Activated CD4-positive, alpha-beta T cell treated with anti-CD3 and anti-CD28 coated beads for 1 hour (primary cell): Measurements from ENCODE around the gene PLBD2.

Experiments
- DNase-seq: peaks from one replicate; pipeline ENCODE4 v3.0.0-alpha.2; 2020

The PLBD2 gene

DNA sequence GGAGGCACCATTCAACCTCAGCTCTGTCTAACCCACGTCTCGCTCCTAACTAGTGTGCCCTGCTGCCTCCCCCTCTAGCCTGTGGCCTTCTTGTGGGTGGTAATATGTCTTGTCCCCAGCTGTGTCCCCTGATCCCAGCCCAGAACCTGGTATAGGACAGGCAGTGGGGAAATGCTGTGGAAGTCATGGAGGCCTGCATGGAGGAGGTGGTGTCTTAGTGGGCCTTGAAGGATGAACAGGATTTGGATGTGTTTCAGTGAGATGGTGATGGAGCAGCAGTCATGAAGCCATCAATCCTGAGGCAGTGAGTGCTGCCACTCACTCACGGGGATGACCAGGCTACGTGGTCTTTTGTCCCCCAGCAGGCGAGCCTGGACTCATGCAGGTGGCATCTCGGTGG lies 13.4 kb downstream of the PLBD2 start:
- DNase-seq, result no peak

DNA sequence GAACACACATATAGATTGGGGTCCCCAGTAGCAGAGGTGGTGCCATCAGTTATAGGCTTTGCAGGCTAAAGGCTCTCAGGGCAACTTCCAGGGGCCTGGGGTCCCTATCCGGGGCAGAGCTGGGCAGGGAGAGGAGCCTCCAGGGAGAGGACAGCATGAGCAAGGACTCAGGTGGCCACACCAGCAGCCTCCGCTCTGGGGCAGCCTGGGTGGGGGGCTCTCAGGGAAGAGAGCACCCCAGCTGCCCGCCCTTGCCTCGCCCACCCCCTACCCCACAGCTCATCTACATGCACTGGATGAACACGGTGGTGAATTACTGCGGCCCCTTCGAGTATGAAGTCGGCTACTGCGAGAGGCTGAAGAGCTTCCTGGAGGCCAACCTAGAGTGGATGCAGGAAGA lies 14.0 kb downstream of the PLBD2 start:
- DNase-seq, result no peak

DNA sequence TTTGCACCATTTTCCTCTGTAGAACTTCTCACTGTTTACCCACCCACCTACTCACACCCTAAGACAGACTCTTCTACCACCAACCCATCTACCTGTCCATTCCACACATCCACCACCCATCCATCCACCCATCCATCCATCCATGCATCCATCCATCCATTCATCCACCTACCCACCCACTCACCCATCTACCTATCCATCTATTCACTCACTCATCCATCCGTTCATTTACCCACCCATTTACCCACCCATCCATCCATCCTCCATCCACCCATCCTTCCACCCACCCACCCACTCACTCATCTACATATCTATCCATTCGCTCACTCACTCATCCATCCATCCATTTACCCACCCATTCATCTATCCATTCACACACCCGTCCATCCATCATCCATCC lies 15.1 kb downstream of the PLBD2 start:
- DNase-seq, result no peak

DNA sequence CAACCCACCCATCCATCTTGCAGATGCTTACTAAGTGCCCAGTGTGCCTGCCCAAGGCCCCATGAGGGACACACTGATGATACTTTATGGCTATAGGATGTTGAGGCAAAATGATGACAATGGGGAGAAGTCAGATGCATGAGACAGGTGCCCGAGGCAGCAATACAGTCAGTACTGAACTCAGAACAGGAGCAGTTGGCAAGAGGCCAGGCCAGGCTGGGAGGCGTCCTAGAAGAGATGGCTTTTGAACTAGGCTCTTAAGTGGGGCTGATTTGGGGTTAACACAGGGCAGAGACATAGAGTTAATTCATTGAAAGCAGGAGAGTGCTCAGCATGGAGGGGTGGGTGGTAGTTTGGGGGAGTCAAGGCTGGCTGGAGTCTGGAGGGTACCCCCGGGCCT lies 15.6 kb downstream of the PLBD2 start:
- DNase-seq, result no peak

DNA sequence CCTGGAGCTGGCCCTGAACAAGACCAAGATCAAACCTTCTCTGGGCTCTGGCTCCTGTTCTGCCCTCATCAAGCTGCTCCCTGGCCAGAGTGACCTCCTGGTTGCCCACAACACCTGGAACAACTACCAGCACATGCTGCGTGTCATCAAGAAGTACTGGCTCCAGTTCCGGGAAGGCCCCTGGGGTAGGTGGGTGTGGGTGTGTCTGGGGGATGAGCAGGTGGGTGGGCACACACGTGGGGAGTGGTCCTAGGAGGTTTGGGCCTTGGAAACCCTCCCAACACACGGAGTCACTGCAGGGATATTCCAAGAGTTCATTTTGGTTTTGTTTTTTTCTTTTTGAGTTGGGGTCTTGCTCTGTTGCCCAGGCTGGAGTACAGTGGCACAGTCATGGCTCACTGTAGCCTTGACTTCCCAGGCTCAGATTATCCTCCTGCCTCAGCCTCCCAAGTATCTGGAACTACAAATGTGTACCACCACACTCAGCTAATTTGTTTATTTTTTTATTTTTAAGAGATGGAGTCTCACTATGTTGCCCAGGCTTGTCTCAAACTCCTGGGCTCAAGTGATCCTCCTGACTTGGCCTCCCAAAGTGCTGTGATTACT lies 16.5 kb downstream of the PLBD2 start:
- no peak for DNase-seq

DNA sequence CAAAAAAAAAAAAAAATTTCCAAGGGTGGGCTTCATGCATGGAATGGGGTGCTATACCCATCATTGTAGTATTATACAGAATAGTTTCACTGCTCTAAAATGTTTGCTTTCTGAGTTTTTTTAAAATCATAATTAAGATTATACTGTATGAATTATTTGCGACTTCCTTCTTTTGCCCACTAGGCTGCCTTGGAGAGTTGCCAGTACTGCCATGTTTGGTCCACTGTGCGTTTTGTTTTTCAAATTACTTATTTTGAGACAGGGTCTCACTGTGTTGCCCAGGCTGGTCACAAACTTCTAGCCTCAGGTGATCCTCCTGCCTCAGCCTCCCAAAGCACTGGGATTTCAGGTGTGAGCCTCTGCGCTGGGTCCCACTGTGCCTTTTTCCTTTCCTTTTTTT lies 19.9 kb downstream of the PLBD2 start:
- DNase-seq, result no peak

DNA sequence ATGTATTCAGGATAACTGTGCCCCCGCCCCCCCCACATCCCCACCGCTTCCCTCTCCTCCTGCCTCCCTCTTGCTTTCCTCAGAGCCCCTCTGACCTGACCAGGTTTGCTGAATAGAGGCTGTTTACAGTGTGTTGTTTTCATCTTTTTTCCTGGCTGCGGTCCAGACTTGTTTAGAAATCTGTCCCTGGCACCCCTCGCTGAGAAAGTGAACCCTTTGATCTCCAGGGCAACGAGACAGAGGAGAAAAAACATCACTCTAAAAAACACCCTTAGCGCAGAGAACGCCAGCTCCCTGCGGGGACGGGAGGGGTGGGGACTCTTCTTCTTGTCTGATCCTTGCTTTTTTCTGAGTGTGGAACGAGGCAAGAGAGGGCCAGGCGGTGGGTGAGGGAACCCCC lies 22.8 kb downstream of the PLBD2 start:
- no peak for DNase-seq

DNA sequence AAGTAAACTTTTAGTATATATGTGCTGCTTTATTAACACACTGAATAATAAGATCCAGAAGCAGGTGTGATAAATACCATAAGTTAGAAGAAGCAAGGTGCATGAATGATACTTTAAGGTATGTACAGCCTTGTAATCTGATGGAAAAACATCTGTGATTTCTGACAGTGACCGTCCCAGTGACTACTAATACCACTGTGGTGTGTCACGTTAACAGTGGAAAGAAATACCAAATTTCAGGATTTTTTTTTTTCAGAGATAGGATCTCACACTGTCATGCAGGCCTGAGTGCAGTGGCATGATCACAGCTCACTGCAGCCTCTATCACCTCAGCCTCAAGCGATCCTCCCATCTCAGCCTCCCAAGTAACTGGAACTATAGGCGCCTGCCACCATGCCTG lies 23.8 kb downstream of the PLBD2 start:
- no peak for DNase-seq

DNA sequence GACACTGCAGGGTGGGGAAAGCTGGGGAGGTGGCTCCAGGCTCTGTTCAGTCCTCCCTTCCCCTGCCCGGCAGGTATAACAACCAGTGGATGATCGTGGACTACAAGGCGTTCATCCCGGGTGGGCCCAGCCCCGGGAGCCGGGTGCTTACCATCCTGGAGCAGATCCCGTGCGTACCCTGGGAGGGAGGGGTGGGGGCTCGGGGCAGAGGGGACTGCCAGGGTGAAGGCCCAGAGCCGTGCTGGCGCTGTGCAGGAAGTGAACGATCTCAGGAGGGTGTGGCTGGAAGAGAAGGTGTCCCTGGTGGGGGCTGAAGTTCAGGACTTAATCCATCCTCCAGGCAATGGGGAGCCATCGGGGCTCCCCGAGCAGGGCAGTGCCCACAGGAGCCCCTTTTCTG lies 26.4 kb downstream of the PLBD2 start:
- DNase-seq, result no peak

DNA sequence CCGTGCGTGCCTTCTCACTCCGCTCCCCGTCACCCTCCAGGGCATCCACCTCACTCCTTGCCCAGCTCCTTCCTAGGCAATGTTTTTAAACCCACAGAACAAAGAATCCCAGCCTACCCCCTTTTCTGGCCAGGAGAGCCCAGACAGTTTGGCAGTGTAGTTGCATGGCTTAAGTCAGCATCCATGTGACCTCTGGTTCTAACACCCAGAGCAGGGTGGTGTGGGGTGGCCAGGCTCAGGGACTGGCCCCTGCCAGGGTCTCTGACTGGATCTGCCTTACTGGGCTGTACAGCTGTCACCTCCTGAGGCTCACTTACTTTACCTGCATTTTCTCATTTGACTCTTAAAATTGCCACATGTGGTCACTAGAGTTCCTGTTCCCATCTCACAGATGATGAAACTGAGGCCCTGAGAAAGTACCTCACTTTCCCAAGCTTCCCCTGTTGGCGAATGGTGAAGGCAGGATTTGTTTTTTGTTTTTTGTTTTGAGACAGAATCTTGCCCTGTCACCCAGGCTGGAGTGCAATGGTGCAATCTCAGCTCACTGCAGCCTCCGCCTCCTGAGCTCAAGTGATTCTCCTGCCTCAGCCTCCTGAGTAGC lies 27.0 kb downstream of the PLBD2 start:
- DNase-seq, result no peak

DNA sequence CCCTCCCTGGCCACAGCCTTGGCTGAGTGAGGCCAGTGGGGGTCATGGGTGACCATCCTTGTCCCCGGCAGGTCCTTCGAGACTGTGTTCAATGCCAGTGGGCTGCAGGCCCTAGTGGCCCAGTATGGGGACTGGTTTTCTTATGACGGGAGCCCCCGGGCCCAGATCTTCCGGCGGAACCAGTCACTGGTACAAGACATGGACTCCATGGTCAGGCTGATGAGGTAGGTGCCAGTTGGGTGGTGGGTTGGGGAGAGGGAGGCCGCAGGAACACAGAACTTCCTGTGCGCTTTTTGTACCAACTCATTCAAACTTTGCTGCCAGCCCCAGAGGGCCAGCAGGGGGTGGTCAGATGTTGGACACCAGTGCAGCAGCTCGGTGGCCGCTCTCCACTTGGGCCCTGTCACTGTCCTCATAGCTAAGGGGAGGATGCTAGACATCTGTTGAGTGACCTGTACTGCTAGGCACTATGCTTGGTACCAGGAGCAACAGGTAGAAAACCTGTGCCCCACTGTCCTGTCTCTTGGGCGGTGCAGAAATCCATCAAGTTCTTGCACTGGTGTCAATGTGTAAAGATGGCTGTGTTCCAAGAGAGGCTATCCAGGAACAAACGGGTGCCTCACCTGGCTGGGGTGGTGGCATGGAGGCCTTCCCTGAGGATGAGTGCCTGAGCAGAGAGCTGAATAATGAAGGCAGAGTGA lies 28.6 kb downstream of the PLBD2 start:
- DNase-seq, result no peak

DNA sequence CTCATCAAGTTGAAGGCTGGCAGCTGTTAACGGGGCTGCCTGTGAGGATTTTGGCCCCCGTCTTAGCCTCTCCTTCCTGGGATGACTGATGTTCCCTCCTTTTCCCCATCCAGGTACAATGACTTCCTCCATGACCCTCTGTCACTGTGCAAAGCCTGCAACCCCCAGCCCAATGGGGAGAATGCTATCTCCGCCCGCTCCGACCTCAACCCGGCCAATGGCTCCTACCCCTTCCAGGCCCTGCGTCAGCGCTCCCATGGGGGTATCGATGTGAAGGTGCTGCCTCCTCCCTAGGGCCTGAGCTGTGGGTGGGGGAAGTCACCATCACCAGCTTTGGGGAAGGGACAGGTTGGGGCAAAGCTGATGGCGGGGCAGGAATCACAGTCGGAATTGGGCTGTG lies 29.2 kb downstream of the PLBD2 start:
- DNase-seq, result no peak

DNA sequence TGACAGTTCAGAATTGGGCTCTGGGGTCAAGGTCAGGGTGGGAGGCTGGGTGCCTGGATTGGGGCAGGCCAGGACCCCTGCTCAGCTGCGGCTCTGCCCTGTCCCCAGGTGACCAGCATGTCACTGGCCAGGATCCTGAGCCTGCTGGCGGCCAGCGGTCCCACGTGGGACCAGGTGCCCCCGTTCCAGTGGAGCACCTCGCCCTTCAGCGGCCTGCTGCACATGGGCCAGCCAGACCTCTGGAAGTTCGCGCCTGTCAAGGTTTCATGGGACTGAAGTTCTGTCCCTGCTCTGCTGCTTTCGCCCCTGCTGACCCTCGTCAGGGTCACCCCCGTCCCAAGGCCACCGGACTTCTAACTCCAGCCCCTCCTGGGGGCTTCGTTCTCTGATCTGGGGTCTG lies 30.0 kb downstream of the PLBD2 start:
- no peak for DNase-seq

DNA sequence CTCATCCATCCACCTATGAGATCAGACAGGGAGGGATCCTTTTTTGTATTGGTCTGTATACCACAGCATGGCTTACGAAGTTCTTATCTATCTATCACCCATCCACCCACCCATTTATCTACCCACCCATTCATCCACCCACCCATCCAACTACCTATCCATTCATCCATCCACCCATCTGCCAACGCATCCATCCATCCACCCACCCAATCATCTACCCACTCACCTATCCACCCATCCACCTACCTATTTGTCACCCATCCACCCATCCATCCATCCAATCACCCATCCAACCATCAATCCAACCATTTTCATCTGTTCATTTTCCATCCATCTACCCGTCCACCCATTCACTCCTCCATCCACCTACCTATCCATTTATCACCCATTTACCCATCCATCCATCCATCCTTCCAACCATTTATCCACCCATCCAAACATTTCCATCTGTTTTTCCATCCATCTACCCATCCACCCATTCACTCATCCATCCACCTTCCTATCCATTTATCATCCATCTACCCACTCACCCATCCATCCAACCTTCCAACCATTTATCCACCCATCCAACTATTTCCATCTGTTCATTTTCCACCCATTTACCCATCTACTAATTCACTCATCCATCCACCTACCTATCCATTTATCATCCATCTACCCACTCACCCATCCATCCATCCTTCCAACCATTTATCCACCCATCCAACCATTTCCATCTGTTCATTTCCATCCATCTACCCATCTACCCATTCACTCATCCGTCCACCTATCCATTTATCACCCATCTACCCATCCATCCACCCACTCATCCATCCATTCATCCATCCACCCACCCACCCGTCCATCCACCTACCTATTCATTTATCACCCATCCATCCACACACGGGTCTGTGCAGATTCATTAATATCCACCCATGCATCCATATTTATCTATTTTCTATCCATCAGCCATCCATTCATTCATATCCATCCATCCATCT lies 32.0 kb downstream of the PLBD2 start:
- no peak for DNase-seq

DNA sequence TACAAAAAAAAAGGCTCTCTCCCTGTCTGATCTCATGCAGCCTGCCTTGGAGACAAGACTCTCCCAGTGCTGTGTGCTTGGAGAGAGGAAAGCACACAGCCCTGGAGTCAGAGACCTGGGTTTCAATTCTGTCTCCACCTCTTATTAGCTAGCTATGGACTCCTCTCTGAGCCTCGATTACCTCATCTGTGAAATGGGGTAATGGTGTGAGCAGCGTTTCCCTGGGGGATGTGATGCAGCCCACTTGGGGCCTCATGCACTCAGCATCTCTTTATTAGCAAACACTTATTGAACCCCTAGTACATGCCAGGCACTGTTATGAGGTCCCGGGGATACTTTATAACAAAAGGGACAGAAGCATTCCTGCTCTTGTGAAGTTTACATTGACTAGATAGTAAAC lies 32.8 kb downstream of the PLBD2 start:
- DNase-seq, result no peak

DNA sequence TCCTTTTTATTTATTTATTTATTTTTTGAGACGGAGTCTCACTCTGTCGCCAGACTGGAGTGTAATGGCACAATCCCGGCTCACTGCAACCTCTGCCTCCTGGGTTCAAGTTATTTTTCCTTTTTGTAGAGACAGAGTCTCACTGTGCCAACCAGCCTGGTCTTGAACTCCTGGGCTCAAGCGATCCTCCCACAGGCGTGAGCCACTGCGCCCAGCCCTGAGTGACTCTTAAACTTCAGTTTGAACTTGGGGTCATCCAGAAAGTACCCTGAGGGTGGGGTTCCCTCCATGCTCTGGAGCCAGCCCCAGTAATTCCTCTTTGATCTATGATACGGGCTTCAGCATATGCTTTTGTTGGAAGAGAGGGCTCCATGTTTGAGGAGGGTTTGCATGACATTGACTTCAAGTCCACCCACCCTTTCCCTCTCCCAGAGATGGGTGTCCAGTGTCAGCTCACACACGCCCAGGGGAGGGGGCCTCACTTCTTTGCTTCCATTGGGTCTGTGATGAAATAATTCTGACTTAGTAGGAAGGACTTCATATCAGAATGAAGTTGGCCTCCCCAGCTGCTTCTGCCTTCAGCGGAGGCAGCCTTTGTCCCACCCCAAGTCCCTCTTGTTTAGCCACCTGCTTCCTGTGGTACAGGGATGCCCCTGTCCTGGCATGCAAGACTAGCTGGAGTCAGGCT lies 33.4 kb downstream of the PLBD2 start:
- DNase-seq, result no peak

DNA sequence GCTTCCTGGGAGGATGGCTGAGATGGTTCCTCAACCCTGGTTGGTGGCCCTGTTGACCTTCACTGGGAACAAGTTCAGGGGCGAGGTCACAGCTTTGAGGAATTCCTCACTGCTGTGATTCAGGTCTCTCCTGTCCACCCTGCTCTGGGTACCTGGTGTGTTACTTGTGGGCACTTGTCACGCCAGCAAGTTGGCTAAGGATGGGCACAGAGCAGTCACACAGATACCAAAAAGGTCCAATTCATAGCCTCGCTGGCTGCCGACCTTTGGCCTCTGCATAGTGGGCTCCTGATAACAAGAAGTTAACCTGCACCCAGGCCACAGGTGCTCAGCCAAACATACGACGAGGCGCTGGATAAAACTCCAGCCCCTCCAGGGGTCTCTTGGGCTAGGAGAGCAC lies 34.1 kb downstream of the PLBD2 start:
- DNase-seq, result no peak

DNA sequence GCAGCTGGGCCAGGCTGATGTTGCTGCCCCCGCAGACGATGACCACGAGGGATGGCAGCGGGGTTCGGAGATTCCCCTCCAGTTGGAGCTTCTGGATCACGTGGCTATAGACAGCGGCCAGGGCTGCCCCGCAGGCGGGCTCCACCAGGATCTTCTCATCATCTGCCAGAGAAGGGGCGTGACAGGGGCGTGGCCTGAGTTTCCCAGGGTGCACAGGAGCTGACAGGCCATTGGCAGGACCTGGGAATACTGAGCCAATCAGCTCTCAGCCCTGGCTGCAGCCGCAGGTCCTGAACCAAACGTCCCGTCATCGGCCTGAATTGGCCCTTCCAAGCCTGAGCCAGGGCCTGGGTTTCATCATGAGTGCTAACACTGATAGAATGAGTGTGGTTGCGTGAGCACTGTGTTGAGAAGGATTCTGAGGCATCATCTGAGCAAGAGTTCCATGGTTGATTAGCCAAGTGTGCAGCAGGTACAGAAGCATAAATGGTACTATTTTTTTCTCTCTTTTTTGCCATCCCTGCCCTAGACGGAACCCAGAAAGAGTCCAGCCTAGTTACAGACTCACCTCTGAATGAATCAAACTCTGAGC lies 34.7 kb downstream of the PLBD2 start:
- DNase-seq, result no peak

DNA sequence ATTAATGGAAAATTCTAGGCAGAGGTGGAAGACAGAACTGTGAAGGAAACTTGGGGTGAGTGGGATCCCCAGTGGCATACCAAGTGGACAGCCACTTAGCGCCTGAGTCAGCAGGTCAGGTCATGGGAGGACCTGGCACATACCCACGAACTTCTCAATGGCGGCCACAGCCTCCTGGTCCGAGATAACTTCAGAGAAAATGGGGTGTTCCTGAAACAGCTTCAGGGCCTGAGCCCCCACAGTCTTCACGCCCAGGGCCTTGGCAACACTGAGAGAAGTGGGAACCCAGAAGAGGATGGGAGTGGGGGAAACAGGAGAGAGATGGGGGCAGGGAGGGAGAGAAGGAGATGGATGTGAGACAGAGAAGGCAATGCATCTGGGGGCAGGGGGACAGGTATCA lies 35.4 kb downstream of the PLBD2 start:
- no peak for DNase-seq

DNA sequence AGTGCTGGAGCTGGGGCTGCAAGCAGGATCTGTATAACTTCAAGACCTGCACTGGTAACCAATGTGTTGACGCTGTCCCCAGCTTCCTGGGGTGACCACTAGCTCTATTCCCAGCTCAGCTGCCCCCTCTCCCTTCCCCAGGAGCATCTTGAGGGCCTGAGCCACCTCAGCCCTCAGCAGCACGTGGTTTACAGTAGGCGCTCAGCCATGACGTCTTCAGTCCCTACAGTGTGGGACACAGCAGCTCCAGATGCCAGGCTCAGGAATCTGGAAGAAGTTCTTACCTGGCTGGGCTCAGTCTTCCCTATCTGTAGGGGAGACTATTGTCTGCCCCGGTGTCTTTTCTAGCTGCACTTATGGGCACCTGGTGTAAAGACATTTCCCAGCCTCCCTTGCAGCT lies 36.7 kb downstream of the PLBD2 start:
- DNase-seq, result no peak

DNA sequence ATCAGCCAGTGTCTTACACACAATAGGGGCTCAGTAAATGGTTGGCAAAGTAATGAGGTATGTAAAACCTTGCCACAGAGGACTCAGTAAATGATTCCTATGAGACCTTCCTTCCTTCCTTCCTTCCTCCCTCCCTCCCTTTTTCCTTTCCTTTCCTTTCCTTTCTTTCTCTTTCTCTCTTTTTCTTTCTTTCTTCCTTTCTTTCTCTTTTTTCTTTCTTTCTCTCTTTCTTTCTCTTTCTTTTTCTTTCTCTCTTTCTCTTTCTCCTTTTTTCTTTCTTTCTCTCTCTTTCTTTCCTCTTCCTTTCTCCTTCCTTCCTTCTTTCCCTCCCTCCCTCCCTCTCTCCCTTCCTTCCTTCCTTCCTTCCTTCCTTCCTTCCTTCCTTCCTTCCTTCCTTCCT lies 37.8 kb downstream of the PLBD2 start:
- DNase-seq, result no peak

DNA sequence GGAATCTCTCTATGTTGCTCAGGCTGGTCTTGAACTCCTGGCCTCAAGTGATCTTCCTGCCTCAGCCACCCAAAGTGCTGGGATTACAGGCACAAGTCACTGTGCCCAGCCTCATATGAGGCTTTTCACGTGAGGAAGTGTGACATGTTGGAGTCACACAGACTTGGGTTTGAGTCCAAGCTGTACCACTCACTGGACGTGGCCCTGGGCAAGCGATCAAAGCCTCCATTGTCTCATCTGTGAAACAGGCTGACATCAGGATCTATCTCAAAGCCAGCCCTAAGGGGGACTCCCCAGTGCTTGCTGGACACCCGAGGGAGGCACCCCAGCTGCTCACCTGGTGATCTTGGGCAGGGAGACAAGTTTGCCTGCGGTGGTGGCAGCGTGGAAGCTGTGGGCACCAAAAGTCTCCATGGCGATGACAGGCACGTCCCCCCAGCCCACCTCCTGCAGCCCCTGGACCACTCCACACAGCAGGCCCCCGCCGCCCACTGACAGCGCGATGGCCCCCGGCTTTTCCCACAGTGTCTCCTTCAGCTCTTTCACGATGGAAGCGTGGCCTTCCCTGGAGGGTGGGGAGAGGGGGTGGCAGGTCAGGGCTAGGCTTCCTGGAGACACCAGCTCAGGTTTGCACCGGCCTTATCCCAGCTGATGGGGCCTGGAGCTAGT lies 38.6 kb downstream of the PLBD2 start:
- no peak for DNase-seq
